Activated CD8-positive, alpha-beta T cell treated with anti-CD3 and anti-CD28 coated beads, Interleukin-2, amount 10 ng/mL, durations not matched to agents 7 days and 5 days (primary cell): Measurements from ENCODE around the gene ZNF146. TPM values are rescaled to one million over a fixed set of nuclear protein-coding genes. Genes with fewer than 3 reads are reported as not detected.
"Not testable (repeated sequence)": the region's sequence is repeated elsewhere in the genome, so short reads cannot be mapped to it uniquely, and the experiment has no call there.

ENCODE experiments used
- ATAC-seq: fragments of 150-1000 bp; cut with Tn5 transposase; one replicate; pipeline ENCODE4 v1.10.0; 2021; ENCODE audit warnings: moderate library complexity
- CTCF ChIA-PET: fragments of 350-600 bp; sonication (Branson Sonifier 250); formaldehyde crosslinking; loops from one replicate; lab custom pipeline; 2021; ENCODE audit warnings: antibody characterized with exemption; lab: Charles Lee
- POLR2A ChIA-PET: fragments of 350-600 bp; sonication (Branson Sonifier 250); formaldehyde crosslinking; loops from one replicate; lab custom pipeline; 2021; ENCODE audit warnings: antibody characterized with exemption; lab: Charles Lee
- DNase-seq: peaks from one replicate; pipeline ENCODE4 v3.0.0-alpha.2; 2020
- H3K27ac Mint-ChIP-seq: one replicate; pipeline ENCODE4 v1.8.0; 2021; ENCODE audit warnings: mild to moderate bottlenecking, mixed read lengths
- H3K27me3 Mint-ChIP-seq: one replicate; pipeline ENCODE4 v1.8.0; 2021; ENCODE audit warnings: low read depth, mixed read lengths
- H3K36me3 Mint-ChIP-seq: one replicate; pipeline ENCODE4 v1.8.0; 2021; ENCODE audit warnings: low read depth, mixed read lengths
- H3K4me1 Mint-ChIP-seq: one replicate; pipeline ENCODE4 v1.8.0; 2021; ENCODE audit warnings: low read depth, mixed read lengths
- H3K4me3 Mint-ChIP-seq: one replicate; pipeline ENCODE4 v1.8.0; 2021; ENCODE audit warnings: mild to moderate bottlenecking, mixed read lengths
- H3K9me3 Mint-ChIP-seq: one replicate; pipeline ENCODE4 v1.8.0; 2022; ENCODE audit warnings: mixed read lengths; ENCODE audit not compliant: insufficient read depth
- total RNA-seq, 2 experiments: library from RNA; stranded (reverse); gene quantifications; one replicate each; pipeline ENCODE4 v1.2.3, GENCODE V29; 2021

The ZNF146 gene
- total RNA-seq, 2 experiments from 2014 or later: 61.7 to 63.8 TPM

GRCh38 chr19:36265064-36265463 lies 50.2 kb downstream of the ZNF146 start:
- CTCF ChIA-PET: no interaction called here
- H3K27me3 Mint-ChIP-seq: no peaks in the 10 kb centered on the region
- peaks cover 11% of the 10 kb centered on the region for H3K9me3 Mint-ChIP-seq
- ATAC-seq (no peak), DNase-seq (no peak)
- peaks cover 5% of the 10 kb centered on the region for H3K36me3 Mint-ChIP-seq
- no peak overlapping the region for H3K4me3 Mint-ChIP-seq
- H3K27ac Mint-ChIP-seq: no peak overlapping the region
- H3K4me1 Mint-ChIP-seq: no peaks in the 10 kb centered on the region
- POLR2A ChIA-PET: no interaction called here

GRCh38 chr19:36265856-36266374 lies 51.0 kb downstream of the ZNF146 start:
- POLR2A ChIA-PET: no interaction called here
- H3K9me3 Mint-ChIP-seq: peaks cover 11% of the 10 kb centered on the region
- CTCF ChIA-PET: no interaction called here
- H3K4me1 Mint-ChIP-seq: no peaks in the 10 kb centered on the region
- H3K4me3 Mint-ChIP-seq: no peak overlapping the region
- H3K27ac Mint-ChIP-seq: no peak overlapping the region
- DNase-seq (no peak), ATAC-seq (no peak)
- H3K36me3 Mint-ChIP-seq: peaks cover 5% of the 10 kb centered on the region
- H3K27me3 Mint-ChIP-seq: no peaks in the 10 kb centered on the region

- POLR2A ChIA-PET: no interaction called here
- H3K36me3 Mint-ChIP-seq: peaks cover 5% of the 10 kb centered on the region
These were observed 51.6 kb downstream of the ZNF146 start for GRCh38 chr19:36266375-36266961.

GRCh38 chr19:36267061-36267845 lies 52.3 kb downstream of the ZNF146 start:
- no peak overlapping the region for H3K27ac Mint-ChIP-seq

More at GRCh38 chr19:36266375-36266961, 51.6 kb downstream of the ZNF146 start:
- ATAC-seq (no peak), DNase-seq (no peak)
- Mint-ChIP-seq H3K4me1 (no peaks in the 10 kb centered on the region), H3K27ac (no peak overlapping the region), H3K27me3 (no peaks in the 10 kb centered on the region), H3K4me3 (no peak overlapping the region), H3K9me3 (peaks cover 11% of the 10 kb centered on the region)
- CTCF ChIA-PET: no interaction called here

GRCh38 chr19:36268081-36268480 lies 53.2 kb downstream of the ZNF146 start:
- peaks cover 10% of the 10 kb centered on the region for H3K9me3 Mint-ChIP-seq
- H3K27me3 Mint-ChIP-seq, H3K36me3 Mint-ChIP-seq, H3K4me1 Mint-ChIP-seq, ATAC-seq, POLR2A ChIA-PET, H3K27ac Mint-ChIP-seq, H3K4me3 Mint-ChIP-seq, DNase-seq, CTCF ChIA-PET: not testable (repeated sequence)

More at GRCh38 chr19:36267061-36267845, 52.3 kb downstream of the ZNF146 start:
- ATAC-seq (no peak), DNase-seq (no peak)
- H3K9me3 Mint-ChIP-seq: peaks cover 11% of the 10 kb centered on the region
- H3K4me3 Mint-ChIP-seq: no peak overlapping the region
- no peaks in the 10 kb centered on the region for H3K27me3 Mint-ChIP-seq
- POLR2A ChIA-PET: no interaction called here
- CTCF ChIA-PET: no interaction called here
- H3K36me3 Mint-ChIP-seq: peaks cover 5% of the 10 kb centered on the region
- no peaks in the 10 kb centered on the region for H3K4me1 Mint-ChIP-seq

GRCh38 chr19:36268591-36268990 lies 53.7 kb downstream of the ZNF146 start:
- H3K4me1 Mint-ChIP-seq, H3K27ac Mint-ChIP-seq, POLR2A ChIA-PET, DNase-seq, H3K9me3 Mint-ChIP-seq, ATAC-seq, H3K27me3 Mint-ChIP-seq, H3K36me3 Mint-ChIP-seq, H3K4me3 Mint-ChIP-seq, CTCF ChIA-PET: not testable (repeated sequence)

GRCh38 chr19:36269295-36269694 lies 54.4 kb downstream of the ZNF146 start:
- H3K27me3 Mint-ChIP-seq, H3K4me1 Mint-ChIP-seq, CTCF ChIA-PET, DNase-seq, ATAC-seq, H3K4me3 Mint-ChIP-seq, H3K9me3 Mint-ChIP-seq, POLR2A ChIA-PET, H3K36me3 Mint-ChIP-seq, H3K27ac Mint-ChIP-seq: not testable (repeated sequence)

Other genes starting within 250 kb of the ZNF146 start
- gene SDHAF1, start 219.9 kb upstream of the ZNF146 start, total RNA-seq: 10 to 100 TPM; 20.1 to 21.4 TPM
- 1 to 10 TPM; 1.8 to 2.6 TPM for gene SYNE4, start 206.3 kb upstream of the ZNF146 start, total RNA-seq
- gene ALKBH6, start 200.9 kb upstream of the ZNF146 start, total RNA-seq: 10 to 100 TPM; 43.3 to 47.2 TPM
- gene CLIP3, start 182.2 kb upstream of the ZNF146 start, total RNA-seq: 1 to 10 TPM in 1 of 2 experiments, under 1 TPM in 1; 0.74 to 1.7 TPM
- gene THAP8, start 160.8 kb upstream of the ZNF146 start, total RNA-seq: 1 to 10 TPM; 5.7 to 5.8 TPM
- gene WDR62, start 160.2 kb upstream of the ZNF146 start, total RNA-seq: 10 to 100 TPM; 43.6 to 44.5 TPM
- gene OVOL3, start 104.0 kb upstream of the ZNF146 start, total RNA-seq: under 1 TPM in 1 of 2 experiments, not detected in 1; 0.58 TPM
- gene POLR2I, start 100.2 kb upstream of the ZNF146 start, total RNA-seq: 10 to 100 TPM; 50.5 to 57.3 TPM
- 100 to 1,000 TPM; 186 to 200 TPM for gene TBCB, start 99.6 kb upstream of the ZNF146 start, total RNA-seq
- gene CAPNS1, start 75.0 kb upstream of the ZNF146 start, total RNA-seq: 100 to 1,000 TPM; 547 to 569 TPM
- not detected for gene COX7A1, start 62.7 kb upstream of the ZNF146 start, total RNA-seq
- gene ZNF565, start 441 bp upstream of the ZNF146 start, total RNA-seq: 1 to 10 TPM; 2.2 to 2.7 TPM
- gene ZFP14, start 164.1 kb downstream of the ZNF146 start, total RNA-seq: 1 to 10 TPM; 4.1 to 5.4 TPM
- gene ZFP82, start 203.5 kb downstream of the ZNF146 start, total RNA-seq: 1 to 10 TPM; 5.2 to 5.4 TPM